Measurements from ENCODE around the gene GBGT1. TPM values are rescaled to one million over a fixed set of nuclear protein-coding genes. Genes with fewer than 3 reads are reported as not detected.

GBGT1 gene
- total and polyA plus RNA-seq, 2 donors (not counting 3 experiments of a cell fraction or from before 2014, with no cell fraction given): 35.6 to 56.3 TPM

DNA sequence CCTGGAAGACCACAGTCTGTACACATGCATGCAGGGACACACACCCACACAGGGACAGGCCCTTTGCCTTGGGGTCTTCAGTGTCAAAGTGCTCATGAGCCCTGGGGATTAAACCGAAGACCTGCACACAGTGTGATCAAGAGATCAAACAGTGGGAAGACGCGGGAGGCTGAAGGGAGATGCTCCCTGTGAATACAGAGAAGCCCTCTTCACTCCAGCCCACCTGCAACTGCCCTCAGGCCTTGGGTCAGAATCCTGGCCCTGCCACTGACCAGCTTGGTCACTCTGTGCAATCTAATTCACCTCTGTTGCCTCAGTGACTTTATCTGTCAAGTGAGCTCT is 45.6 kb downstream of the GBGT1 start:
- dilution Hi-C loops (cut with MboI; ENCODE audit: extremely low pct_ligation_motif_present, low sequenced_read_pairs) (no loop called here), intact Hi-C loops (cut with micrococcal nuclease) (no loop called here)
- ChIA-PET POLR2A (interaction anchor here (2.0 kb wide), 1 partner anchor 15 kb away, joined by 13 read pairs; no protein-coding TSS in a partner anchor), CTCF (interaction anchor here (1.0 to 5.3 kb wide), 7 partner anchors 8 to 31 kb away, joined by 3 to 72 read pairs (median 6); no protein-coding TSS in a partner anchor)
- no peak overlapping the region for H3K9ac ChIP-seq (replicated peaks; ENCODE audit: extremely low read depth, insufficient read depth, low read length)
- no peaks in the 10 kb centered on the region for H3K36me3 ChIP-seq (ENCODE audit: control insufficient read depth in 2 of 2, extremely low read depth in 1 of 2, insufficient read depth in 2 of 2, low read length in 2 of 2)
- H3K27ac ChIP-seq (ENCODE audit: insufficient read depth, low read depth, low read length): no peak overlapping the region
- H3K79me2 ChIP-seq (ENCODE audit: control insufficient read depth, insufficient read depth, low read length): no peaks in the 10 kb centered on the region
- no peaks in the 10 kb centered on the region for H3K9me3 ChIP-seq (replicated peaks; ENCODE audit: control insufficient read depth, insufficient read depth, low read length)
- FAIRE-seq (no peak), DNase-seq (ENCODE audit: low read depth, low spot score) (no peak)
- no peak overlapping the region for H3K4me3 ChIP-seq (replicated peaks in 1 of 3; ENCODE audit: insufficient read depth in 1 of 3, low read depth in 1 of 3, low read length in 3 of 3)
- no peak overlapping the region for H2AFZ ChIP-seq (ENCODE audit: low read depth, low read length)
- H4K20me1 ChIP-seq (replicated peaks; ENCODE audit: control insufficient read depth, extremely low read depth, insufficient read depth, low read length): no peaks in the 10 kb centered on the region
- TF ChIP-seq POLR2AphosphoS5 (IDR thresholded peaks at IDR 0.05; ENCODE audit: insufficient read depth, low read depth, low read length): no peak
- no peak overlapping the region for H3K4me2 ChIP-seq (ENCODE audit: insufficient read depth, low read length)
- no TSS peak for BruUV-seq (replicated peaks)
- H3K27me3 ChIP-seq (ENCODE audit: control insufficient read depth in 2 of 2, insufficient read depth in 2 of 2, low read length in 2 of 2): no peaks in the 10 kb centered on the region
- peaks cover 30% of the 10 kb centered on the region for H3K4me1 ChIP-seq (ENCODE audit: control insufficient read depth, extremely low read depth, insufficient read depth, low read length)
- H3K9me1 ChIP-seq (replicated peaks; ENCODE audit: control insufficient read depth, extremely low read depth, insufficient read depth, low read length): no peaks in the 10 kb centered on the region

DNA sequence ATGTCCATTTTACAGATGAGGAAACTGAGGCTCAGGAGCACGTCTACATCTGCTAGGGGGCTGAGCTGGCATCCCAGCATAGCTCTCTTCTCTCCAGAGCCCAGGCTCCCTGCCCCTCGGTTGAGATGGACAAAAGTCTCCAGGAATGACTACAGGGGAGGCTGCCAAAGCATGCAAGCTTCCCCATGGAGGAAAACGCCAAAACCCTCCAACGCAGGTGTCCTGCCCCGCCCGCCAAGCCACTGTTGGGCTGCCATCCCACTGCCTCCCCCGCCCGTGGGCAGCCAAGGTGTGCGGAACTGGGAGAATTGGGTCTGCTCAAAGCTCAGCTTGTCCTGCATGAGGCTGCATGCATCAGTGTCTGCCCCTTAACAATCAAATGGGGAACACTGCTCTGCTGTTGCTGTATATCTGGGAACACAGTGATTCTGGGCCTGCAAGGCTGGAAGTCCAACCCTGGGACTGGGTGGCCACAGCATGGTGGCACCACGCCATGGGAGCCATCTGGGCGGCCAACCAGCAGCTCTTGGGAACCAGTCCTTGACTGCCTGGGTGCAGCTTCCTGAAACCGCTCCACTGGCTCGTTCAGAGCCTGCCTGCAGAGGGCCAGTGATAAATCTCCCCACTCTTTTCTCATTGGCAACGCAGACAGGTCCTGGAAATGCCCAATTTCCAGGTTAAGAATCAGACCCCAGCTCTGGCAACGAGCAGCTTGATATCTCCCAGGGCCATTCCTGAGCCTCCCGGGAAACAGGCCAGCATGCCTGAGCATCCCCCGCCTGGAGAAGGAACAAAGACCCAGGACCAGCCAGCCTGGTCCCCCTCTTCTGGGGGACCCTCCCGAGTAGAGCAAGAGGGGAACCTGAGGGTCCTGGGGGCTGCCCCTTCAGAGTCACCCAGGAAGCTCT is 46.2 kb downstream of the GBGT1 start:
- Histone ChIP-seq H3K4me3 (replicated peaks in 1 of 3; ENCODE audit: insufficient read depth in 1 of 3, low read depth in 1 of 3, low read length in 3 of 3) (no peak overlapping the region), H3K27me3 (ENCODE audit: control insufficient read depth in 2 of 2, insufficient read depth in 2 of 2, low read length in 2 of 2) (no peaks in the 10 kb centered on the region), H3K9me1 (replicated peaks; ENCODE audit: control insufficient read depth, extremely low read depth, insufficient read depth, low read length) (no peaks in the 10 kb centered on the region), H3K27ac (ENCODE audit: insufficient read depth, low read depth, low read length) (no peak overlapping the region), H3K4me1 (ENCODE audit: control insufficient read depth, extremely low read depth, insufficient read depth, low read length) (peaks cover 33% of the 10 kb centered on the region), H3K9ac (replicated peaks; ENCODE audit: extremely low read depth, insufficient read depth, low read length) (no peak overlapping the region), H3K79me2 (ENCODE audit: control insufficient read depth, insufficient read depth, low read length) (no peaks in the 10 kb centered on the region), H3K36me3 (ENCODE audit: control insufficient read depth in 2 of 2, extremely low read depth in 1 of 2, insufficient read depth in 2 of 2, low read length in 2 of 2) (no peaks in the 10 kb centered on the region), H4K20me1 (replicated peaks; ENCODE audit: control insufficient read depth, extremely low read depth, insufficient read depth, low read length) (no peaks in the 10 kb centered on the region), H3K9me3 (replicated peaks; ENCODE audit: control insufficient read depth, insufficient read depth, low read length) (no peaks in the 10 kb centered on the region), H2AFZ (ENCODE audit: low read depth, low read length) (no peak overlapping the region), H3K4me2 (ENCODE audit: insufficient read depth, low read length) (no peak overlapping the region)
- FAIRE-seq (no peak), DNase-seq (ENCODE audit: low read depth, low spot score) (no peak)
- dilution Hi-C loops (cut with MboI; ENCODE audit: extremely low pct_ligation_motif_present, low sequenced_read_pairs): no loop called here
- POLR2A ChIA-PET: interaction anchor here (2.0 kb wide), 1 partner anchor 16 kb away, joined by 13 read pairs; no protein-coding TSS in a partner anchor
- no peak for TF ChIP-seq FOS (IDR thresholded peaks at IDR 0.05; ENCODE audit: borderline replicate concordance, insufficient read depth, low read length)
- intact Hi-C loops (cut with micrococcal nuclease): no loop called here
- BruUV-seq (replicated peaks): no TSS peak
- CTCF ChIA-PET: interaction anchor here (0.8 to 5.3 kb wide), 7 partner anchors 9 to 30 kb away, joined by 3 to 72 read pairs (median 5); no protein-coding TSS in a partner anchor

Data from endothelial cell of umbilical vein (primary cell).